Sigmoid colon (tissue), 4 donors: ENCODE results near the gene ARHGEF19.

Experiments used
- EP300 ChIP-seq, 4 donors: sonication (generic); formaldehyde crosslinking; IDR thresholded peaks; one replicate each; pipeline ENCODE4 v1.6.1; 2017; ENCODE audit warnings: antibody characterized with exemption in 4 of 4
- POLR2A ChIP-seq, 2 donors: fragments of 450-650 bp; IDR thresholded peaks; one replicate each; pipeline ENCODE4 v1.6.1; 2016; ENCODE audit warnings: antibody characterized with exemption in 2 of 2, mild to moderate bottlenecking in 2 of 2, moderate library complexity in 2 of 2
- POLR2AphosphoS5 ChIP-seq, 4 donors: sonication (generic); formaldehyde crosslinking; IDR thresholded peaks; one replicate each; pipeline ENCODE4 v1.6.1; 2017; ENCODE audit warnings: antibody characterized with exemption in 4 of 4
- TF ChIP-seq, protein P1 (sequence below), 4 experiments: fragments of 450-650 bp in 3 of 4; fragments of 200-600 bp in 1 of 4; IDR thresholded peaks; one replicate each; pipeline ENCODE4 v1.5.1; 2016 to 2019; ENCODE audit warnings: antibody characterized with exemption in 4 of 4, mild to moderate bottlenecking in 3 of 4, moderate library complexity in 2 of 4

DNA sequence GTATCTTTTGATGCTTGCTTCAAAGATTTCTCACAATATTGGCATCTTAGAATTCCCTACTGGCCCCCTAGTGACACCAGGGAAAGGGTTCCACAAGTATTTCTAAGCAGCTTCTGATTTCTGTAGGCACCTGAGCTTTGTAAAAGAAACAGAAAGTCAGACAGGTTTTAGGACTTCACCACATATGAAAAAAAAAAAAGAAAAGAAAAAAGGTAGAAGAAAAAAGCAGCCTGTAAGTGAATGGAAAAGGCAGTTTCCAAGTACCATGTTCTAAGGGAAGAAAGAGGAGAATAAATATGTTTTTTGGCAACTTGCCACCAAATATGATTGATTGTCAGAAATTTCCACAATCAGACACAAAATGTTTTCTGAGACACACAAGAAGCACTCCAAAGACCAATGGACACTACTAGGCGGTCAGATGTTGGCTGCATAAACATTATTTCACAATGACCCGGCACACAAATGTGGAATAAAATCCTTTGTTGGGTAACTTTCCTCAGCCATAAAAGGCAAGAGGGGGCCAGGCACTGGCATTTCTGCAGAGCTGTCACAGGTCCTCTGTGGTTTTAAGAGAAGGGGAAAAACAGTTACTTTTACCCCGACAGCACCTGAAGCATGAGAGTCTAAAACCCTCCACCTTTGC, 37.3 kb upstream of the ARHGEF19 start:
- TF ChIP-seq POLR2A (IDR thresholded peaks at IDR 0.05) (no peak), EP300 (IDR thresholded peaks at IDR 0.05) (no peak), POLR2AphosphoS5 (IDR thresholded peaks at IDR 0.05) (peak; percentile 52 to 73 (median 64))
- TF ChIP-seq, protein P1, sequence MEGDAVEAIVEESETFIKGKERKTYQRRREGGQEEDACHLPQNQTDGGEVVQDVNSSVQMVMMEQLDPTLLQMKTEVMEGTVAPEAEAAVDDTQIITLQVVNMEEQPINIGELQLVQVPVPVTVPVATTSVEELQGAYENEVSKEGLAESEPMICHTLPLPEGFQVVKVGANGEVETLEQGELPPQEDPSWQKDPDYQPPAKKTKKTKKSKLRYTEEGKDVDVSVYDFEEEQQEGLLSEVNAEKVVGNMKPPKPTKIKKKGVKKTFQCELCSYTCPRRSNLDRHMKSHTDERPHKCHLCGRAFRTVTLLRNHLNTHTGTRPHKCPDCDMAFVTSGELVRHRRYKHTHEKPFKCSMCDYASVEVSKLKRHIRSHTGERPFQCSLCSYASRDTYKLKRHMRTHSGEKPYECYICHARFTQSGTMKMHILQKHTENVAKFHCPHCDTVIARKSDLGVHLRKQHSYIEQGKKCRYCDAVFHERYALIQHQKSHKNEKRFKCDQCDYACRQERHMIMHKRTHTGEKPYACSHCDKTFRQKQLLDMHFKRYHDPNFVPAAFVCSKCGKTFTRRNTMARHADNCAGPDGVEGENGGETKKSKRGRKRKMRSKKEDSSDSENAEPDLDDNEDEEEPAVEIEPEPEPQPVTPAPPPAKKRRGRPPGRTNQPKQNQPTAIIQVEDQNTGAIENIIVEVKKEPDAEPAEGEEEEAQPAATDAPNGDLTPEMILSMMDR (IDR thresholded peaks at IDR 0.05), result no peak
